GM18526 (cell line): ENCODE measurements around the gene IL1RAPL1.

ENCODE experiments used
- POLR2A ChIP-seq: IDR thresholded peaks from 3 replicates; pipeline ENCODE4 v1.6.1; 2011; ENCODE audit not compliant: insufficient read length; ENCODE audit errors: extremely low read depth

Gene IL1RAPL1

DNA sequence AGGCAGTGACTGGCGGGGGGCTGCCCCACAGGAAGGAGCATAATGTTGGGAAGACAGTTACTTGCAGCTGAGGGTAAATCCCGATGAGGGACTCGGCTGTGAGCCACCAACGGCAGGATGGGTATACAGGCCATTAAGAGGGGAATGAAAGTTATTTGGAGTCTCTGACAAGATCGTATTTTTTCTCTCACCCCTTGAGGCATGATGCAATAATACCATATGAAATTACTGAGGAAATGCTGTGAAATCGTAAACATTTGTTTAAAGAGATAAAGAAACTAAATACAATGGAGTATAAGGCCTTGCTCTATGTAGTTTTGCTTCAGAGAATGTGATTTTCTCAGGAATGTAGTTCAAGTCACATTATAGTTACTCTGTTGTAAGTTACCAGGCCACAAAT lies 12.7 kb downstream of the IL1RAPL1 start:
- no peak for TF ChIP-seq POLR2A

DNA sequence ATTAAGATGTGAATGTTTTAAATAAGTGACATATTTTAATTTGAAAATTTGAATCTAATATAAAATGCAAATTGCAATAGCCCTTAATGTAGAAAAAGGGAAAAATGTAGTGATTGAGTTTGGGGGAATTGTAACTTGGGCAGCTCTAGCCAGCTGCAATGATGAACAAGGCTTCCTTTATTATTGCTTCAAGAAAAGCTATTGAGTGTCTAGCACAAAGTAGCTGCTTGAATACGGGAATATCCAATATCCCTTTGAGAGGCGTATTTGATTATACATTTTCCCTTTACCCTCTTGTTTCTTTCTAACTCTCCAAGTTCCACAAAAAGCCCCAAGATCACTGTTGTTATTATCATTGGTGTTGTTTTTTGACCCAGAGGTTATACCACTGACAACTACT lies 21.8 kb downstream of the IL1RAPL1 start:
- no peak for TF ChIP-seq POLR2A

DNA sequence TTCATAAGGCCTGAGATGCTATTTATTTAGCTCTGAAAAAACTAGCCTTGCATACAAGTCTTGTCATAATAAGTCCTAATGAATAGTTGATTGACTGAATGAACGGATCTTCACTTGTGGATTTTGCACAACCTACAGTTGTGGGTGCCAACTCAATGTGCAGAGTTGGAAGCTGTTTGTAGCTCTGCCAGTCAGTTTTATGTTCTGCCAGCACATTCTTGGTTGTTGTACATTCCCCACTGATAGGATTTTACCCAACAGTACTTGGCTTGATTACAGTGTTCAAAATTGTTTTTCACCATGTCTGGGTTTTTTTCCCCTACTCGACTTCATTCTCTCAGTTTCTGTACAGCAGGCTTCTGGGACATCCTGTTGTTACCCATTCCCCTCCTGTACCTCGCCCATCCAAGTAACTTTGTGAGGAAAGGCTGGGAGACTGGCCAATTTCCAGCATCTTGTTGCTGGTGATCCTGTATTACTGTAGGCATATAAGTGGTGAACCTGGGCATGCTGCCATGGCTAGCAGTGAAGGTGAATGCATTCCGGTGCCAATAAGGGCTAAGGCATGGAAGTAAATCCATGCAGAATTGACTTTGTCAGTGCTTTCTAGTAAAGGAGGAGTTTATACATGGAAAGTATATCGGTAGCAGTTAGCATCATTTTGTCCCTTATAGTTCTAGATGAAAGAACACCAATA lies 22.8 kb downstream of the IL1RAPL1 start:
- TF ChIP-seq POLR2A: no peak

DNA sequence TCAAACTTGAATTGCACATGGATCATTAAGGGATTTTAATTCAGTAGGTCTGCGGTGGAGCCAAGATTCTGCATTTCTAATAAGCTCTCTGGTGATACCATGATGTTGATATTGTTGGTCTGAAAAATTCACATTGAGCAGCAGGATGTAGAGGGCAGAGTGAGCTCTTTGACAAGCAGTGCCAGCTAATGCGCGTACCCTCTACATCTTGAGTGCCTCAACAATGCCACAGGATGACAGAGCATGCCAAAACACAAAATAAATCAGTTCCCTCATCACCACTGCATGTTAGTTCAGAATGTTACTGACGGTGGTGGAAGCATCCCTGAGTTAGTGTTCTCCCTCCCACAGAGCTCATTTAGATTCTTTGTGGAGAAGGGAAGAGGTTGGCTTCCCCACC lies 23.5 kb downstream of the IL1RAPL1 start:
- TF ChIP-seq POLR2A: no peak

DNA sequence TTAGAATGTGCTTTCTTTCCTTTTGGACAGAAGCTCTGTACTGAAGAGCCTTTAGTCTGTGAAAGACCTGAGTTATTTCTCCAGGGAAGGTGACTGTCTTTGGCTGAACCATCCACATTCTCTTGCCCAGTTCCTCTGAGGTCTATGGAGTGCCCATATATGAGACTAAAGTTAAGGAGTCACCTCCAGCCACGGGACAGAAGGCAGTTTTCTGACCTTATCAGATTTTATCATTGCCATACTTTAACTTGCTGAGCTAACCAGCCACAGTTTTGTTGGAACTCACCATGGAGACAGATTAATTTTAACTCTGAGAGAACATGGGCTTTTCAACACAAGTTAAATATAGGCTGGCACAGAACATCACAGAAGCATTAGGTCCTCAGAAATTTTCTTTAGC lies 26.3 kb downstream of the IL1RAPL1 start:
- no peak for TF ChIP-seq POLR2A

DNA sequence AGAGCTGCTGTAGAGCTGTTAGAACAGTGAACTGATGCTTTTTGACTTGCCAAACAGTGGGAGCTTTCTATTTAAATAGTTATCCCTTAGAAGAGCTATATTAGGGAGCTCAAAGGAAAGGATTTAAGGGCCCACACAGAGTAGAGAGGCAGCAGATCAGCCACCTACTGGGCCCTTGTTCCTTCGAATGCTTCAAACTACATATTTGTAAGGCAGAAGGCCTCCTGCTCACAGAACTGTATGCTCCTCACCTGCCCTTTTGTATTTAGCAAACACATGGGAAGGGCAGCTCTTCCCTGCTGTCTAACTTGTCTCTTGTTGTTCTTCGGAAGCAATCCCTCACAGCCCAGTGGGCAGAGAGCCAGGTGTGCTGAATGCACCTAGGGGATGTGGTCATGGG lies 38.0 kb downstream of the IL1RAPL1 start:
- TF ChIP-seq POLR2A: no peak

DNA sequence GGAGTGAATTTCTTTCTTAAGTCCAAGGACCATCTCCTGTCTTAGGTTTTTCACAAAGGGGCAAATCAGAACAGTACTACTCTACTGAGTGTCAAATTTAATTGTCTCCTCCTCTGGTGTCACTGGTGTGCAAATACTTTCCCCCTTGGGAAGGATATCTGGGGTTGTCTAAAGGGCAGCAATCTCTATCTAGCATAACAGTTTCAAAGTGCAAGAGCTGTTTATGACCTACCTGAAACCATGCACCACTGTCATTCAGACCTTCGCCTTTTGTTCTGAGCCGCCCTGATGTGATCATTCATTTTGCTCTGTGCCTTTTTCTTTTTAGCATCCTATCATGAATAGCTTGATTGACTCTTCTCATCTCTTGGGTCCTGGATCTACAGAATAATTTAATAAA lies 39.3 kb downstream of the IL1RAPL1 start:
- TF ChIP-seq POLR2A: no peak

DNA sequence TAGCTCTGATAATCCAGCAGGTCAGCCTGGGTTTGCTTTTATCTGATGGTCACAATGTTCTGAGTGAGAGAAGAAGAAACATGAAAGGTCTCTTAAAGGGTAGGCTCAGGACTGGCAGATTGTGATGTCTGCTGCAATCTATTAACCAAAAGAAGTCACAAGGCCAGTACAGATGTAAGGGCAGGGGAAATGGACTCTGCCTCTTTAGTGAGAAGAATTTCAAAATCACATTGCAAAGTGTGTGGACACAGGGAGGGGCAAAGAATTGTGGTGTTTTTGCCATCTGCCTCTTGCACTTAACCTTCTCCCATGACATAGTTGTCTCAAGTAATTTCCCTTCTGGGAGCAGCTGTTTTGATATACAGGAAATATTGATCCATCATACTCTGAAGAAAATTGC lies 40.9 kb downstream of the IL1RAPL1 start:
- no peak for TF ChIP-seq POLR2A

DNA sequence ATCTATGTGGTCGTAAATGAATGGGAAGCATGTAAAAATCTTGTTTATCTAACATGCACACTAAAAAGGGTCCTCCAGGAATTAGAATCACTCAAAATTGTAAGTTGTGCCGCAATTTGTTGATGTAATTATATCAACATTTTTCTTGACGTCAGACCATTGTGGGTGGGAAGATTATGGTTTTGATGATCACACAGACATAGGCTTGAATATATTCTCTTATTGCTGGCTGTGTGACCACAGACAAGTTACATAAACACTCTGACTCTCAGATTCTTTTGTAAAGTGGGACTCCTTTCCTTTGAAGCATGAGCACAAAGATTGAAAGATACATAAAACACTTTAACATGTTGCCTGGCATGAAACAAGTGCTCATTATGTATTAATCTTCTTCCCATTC lies 51.5 kb downstream of the IL1RAPL1 start:
- no peak for TF ChIP-seq POLR2A

DNA sequence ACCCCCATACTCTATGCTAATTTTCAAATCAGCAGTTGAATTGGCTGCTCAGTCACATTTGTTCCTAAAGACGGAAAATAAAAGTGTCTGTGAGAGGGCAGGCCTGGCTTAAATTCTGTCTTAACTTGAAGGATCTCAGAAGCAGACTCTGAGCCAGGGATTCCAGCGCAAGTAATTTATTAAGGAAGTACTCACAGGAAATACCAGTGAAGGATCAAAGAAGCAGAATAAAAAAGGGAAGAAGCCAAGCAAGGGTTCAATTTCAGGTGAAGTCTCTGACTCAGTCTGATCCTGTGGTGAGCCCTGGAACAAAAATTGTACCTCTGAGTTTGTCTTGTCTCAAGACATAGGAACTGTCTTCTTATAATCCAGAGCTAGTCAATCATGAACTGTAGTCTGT lies 52.2 kb downstream of the IL1RAPL1 start:
- TF ChIP-seq POLR2A: no peak

DNA sequence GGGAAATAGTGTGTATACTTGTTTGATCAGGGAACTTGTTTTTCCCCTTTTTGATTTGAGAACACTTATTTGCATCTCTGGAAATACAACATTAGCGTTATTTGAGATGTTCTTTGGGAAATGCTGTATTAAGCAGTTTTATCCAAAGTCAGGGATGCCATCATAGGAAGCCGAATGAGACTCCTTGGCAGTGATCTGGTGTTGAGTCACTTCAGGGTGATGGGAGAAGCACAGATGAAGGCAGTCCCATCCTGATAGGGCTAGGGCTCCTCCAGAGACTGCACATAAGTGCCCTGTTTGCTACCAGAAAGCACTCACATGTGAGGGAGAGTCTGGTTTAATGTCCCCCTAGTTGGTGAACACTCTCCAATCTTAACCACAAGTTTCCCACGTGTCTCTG lies 62.3 kb downstream of the IL1RAPL1 start:
- no peak for TF ChIP-seq POLR2A

DNA sequence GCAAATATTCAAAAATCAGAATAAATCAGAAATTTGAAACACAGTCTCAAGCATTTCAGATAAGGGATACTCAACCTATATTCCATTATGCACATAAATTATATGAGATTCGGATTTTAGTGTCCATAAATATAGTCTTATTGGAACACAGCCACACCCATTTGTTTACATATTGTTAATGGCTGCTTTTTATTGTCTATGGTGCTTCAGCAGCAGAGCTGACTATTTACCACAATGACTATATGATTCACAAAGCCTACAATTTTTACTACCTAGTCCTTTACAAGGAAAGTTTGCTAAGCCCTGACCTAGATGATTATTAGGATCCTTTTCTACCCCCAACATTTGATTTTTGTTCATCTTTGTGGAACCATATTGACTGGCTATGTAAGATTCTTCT lies 63.9 kb downstream of the IL1RAPL1 start:
- no peak for TF ChIP-seq POLR2A

DNA sequence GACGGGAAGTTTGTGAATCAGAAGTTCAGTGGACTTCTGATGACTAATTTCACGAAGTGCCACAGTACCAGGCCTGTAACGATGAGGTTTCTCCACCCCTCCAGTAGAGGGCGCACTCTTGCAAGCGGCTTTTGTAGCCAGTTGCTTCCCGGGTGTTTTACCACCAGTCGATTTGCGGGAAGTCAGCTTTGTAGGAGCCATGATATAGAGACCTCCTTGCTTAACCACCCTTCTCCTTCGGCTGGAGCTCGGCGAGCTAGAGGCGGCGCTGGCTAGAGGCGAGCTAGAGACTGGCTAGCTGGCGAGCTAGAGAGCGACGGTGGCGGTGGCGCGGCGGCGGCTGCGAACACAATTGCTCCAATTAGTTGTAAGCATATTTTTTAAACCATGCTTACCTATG lies 72.0 kb downstream of the IL1RAPL1 start:
- TF ChIP-seq POLR2A: no peak

DNA sequence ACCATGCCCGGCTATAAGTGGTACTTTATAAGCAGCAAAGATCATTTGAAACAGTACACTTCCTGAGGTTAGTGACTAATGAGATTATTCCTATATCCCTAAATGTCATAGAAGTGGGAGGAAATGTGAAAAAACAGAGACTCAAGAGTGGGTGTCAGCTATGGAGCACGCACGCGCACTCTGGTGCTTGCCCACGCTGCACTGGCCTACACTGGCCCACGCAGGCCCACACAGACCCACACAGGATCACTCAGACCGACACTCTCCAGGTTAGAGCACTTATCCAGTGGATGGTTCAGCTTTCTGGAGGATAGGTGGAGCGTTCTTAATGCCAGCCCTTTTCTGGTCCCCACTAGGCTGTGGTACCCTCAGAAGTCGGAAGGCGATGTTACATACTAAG lies 78.5 kb downstream of the IL1RAPL1 start:
- no peak for TF ChIP-seq POLR2A

DNA sequence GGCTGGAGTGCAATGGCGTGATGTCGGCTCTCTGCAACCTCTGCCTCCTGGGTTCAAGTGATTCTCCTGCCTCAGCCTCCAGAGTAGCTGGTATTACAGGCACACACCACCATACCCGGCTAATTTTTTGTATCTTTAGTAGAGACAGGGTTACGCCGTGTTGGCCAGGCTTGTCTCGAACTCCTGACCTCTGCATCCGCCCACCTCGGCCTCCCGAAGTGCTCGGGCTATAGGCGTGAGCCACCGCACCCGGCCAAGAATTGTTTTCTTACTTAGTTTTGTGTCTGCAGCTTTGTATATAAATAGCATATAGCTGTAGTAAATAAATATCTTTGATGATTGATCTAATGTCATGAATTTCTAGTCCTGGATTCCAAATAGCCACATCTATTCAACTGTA lies 81.1 kb downstream of the IL1RAPL1 start:
- TF ChIP-seq POLR2A: no peak

DNA sequence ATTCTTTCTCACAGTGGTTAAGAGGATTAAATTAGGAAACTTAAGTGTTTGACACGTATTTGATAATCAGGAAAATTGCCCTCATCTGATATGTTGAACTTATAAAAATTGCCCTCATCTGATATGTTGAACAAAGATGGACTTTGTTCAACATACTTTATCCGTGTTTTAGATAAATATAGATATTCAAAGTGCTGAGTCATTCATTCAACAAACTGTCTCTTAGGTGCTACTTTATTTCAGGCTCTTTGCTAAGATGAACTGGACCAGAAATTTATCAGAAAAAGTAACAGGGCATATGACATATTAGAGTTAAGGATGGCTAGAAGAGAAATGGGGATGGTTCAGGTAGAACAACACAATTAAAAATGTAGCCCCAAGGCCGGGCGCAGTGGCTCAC lies 81.7 kb downstream of the IL1RAPL1 start:
- TF ChIP-seq POLR2A: no peak

DNA sequence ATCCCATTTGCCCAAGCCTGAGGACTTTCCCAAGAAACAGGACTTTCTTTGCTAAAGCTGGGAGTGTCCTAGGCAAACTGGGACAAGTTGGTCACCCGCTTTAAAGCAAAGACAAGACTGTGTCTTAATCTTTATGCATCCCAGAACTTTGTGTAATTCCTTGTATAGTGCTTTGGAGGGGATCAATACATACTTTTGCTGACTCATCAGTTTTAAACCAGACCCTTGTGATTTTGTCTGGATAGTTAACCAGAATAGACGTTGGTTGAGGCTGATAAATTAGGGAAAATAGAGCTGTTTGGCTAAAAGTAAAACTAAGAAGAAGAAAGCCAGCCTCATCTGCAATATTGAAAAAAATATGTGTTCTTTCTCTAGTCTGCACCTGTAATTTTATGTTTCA lies 82.8 kb downstream of the IL1RAPL1 start:
- no peak for TF ChIP-seq POLR2A

DNA sequence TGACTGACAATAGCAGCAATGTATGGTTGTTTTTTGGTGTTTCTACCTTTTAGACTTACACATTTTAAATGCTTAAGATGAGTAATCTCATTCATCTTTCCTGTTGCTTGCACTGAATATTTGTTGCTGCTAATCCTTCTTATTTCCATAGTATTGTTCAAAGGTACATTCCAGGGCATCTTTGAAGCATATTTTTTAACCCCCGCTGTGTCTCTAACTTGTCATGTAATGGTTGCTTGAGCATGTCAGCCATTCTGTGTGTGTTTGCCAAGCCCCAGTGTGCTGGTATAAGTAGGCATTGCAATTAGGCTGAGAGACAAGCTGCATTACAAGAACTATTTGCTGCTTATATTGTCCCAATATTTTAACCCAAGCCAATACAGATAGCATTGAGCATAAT lies 87.9 kb downstream of the IL1RAPL1 start:
- no peak for TF ChIP-seq POLR2A

DNA sequence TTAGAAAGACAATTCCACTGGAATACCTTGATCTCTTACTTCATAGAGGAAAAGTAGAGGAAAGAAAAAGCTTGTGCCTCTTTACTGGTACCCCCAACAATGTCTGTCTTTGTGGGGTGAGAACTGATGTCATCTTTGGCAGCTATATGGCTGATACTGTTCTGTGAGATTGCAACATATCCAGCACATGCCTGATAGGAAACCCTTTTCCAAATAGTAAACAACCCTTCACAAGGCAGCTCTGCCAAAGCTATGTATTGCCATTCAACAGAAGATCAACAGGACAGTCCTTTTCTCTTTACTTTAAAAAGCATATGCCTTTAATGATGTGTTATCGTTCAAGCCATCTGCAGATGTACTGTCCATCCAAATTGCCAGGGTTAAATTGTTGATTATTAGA lies 105.9 kb downstream of the IL1RAPL1 start:
- no peak for TF ChIP-seq POLR2A
